Ishikawa (cell line): ENCODE measurements around the gene NDST1.

Source experiments
- CEBPB ChIP-seq: IDR thresholded peaks from 2 replicates; pipeline ENCODE4 v1.6.1; 2012
- CREB1 ChIP-seq: IDR thresholded peaks from 2 replicates; pipeline ENCODE4 v1.6.1; 2012; ENCODE audit warnings: low read depth
- EGR1 ChIP-seq: IDR thresholded peaks from 2 replicates; pipeline ENCODE4 v1.6.1; 2012
- EP300 ChIP-seq: IDR thresholded peaks from 2 replicates; pipeline ENCODE4 v1.6.1; 2012; ENCODE audit warnings: borderline replicate concordance
- FOXM1 ChIP-seq: IDR thresholded peaks from 2 replicates; pipeline ENCODE4 v1.6.1; 2012; ENCODE audit warnings: low read depth, borderline replicate concordance
- NFIC ChIP-seq: IDR thresholded peaks from 2 replicates; pipeline ENCODE4 v1.6.1; 2012
- RAD21 ChIP-seq: IDR thresholded peaks from 2 replicates; pipeline ENCODE4 v1.6.1; 2012; ENCODE audit warnings: low read depth
- REST ChIP-seq: IDR thresholded peaks from 2 replicates; pipeline ENCODE4 v1.6.1; 2012; ENCODE audit warnings: low read depth, mild to moderate bottlenecking
- TAF1 ChIP-seq: IDR thresholded peaks from 2 replicates; pipeline ENCODE4 v1.6.1; 2012; ENCODE audit warnings: low read depth, mild to moderate bottlenecking
- TCF12 ChIP-seq: IDR thresholded peaks from 2 replicates; pipeline ENCODE4 v1.6.1; 2012; ENCODE audit warnings: low read depth
- TEAD4 ChIP-seq: IDR thresholded peaks from 2 replicates; pipeline ENCODE4 v1.6.1; 2012
- USF1 ChIP-seq: IDR thresholded peaks from 2 replicates; pipeline ENCODE4 v1.6.1; 2012
- TF ChIP-seq, protein P1 (sequence below): IDR thresholded peaks from 2 replicates; pipeline ENCODE4 v1.6.1; 2012

- TF ChIP-seq CREB1 (0 out of 2 replicates have a peak, but pooled peaks have one; percentile 13), TCF12 (peak; percentile 98), CEBPB (0 out of 2 replicates have a peak, but pooled peaks have one; percentile 19), EP300 (peak; percentile 99), FOXM1 (peak; percentile 96), TAF1 (no peak), NFIC (peak; percentile 97), REST (no peak), TEAD4 (peak; percentile 99), USF1 (no peak), RAD21 (peak; percentile 30; the same call in 1 of the 2 replicates), EGR1 (no peak)
- TF ChIP-seq, protein P1, sequence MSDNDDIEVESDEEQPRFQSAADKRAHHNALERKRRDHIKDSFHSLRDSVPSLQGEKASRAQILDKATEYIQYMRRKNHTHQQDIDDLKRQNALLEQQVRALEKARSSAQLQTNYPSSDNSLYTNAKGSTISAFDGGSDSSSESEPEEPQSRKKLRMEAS, result peak; percentile 9; the same call in 1 of the 2 replicates
Measured at GRCh38 chr5:150503977-150504620, 3.8 kb upstream of the NDST1 start.
